NB4 (cell line): Measurements from ENCODE around the gene SNTG2.
"Not testable (repeated sequence)": the region's sequence is repeated elsewhere in the genome, so short reads cannot be mapped to it uniquely, and the experiment has no call there.

ENCODE experiments used
- DNase-seq: peaks from one replicate; pipeline ENCODE4 v3.0.0; 2010; ENCODE audit warnings: low read depth
- H3K4me3 ChIP-seq: one replicate; pipeline ENCODE4 v1.5.1; 2011; ENCODE audit warnings: mild to moderate bottlenecking, low read depth, low read length, moderate library complexity
- CTCF ChIP-seq: IDR thresholded peaks from one replicate; pipeline ENCODE4 v1.5.1; 2012; ENCODE audit warnings: low read depth, low read length
- MAX ChIP-seq: IDR thresholded peaks from 2 replicates; pipeline ENCODE4 v1.6.1; 2011; ENCODE audit warnings: low read depth, low read length
- MYC ChIP-seq: IDR thresholded peaks from 2 replicates; pipeline ENCODE4 v1.6.1; 2011; ENCODE audit warnings: low read depth, low read length
- POLR2A ChIP-seq: IDR thresholded peaks from 2 replicates; pipeline ENCODE4 v1.6.1; 2011; ENCODE audit warnings: mild to moderate bottlenecking; ENCODE audit not compliant: insufficient read length; ENCODE audit errors: extremely low read depth

The SNTG2 gene

GRCh38 chr2:1375794-1376193, 425.1 kb downstream of the SNTG2 start:
- H3K4me3 ChIP-seq: no peak overlapping the region
- DNase-seq: no peak
- TF ChIP-seq POLR2A (no peak), MAX (no peak), CTCF (no peak), MYC (no peak)

- TF ChIP-seq MAX (no peak), MYC (no peak), CTCF (no peak), POLR2A (no peak)
- H3K4me3 ChIP-seq: no peak overlapping the region
- no peak for DNase-seq
These were observed 426.8 kb downstream of the SNTG2 start for GRCh38 chr2:1377473-1377872.

GRCh38 chr2:1378456-1379150, 428.0 kb downstream of the SNTG2 start:
- TF ChIP-seq MYC (no peak), CTCF (no peak), MAX (no peak), POLR2A (no peak)
- DNase-seq: no peak
- H3K4me3 ChIP-seq: no peak overlapping the region

- no peak for DNase-seq
- TF ChIP-seq MAX (no peak), MYC (no peak), POLR2A (no peak), CTCF (no peak)
- H3K4me3 ChIP-seq: no peak overlapping the region
These were observed 431.0 kb downstream of the SNTG2 start for GRCh38 chr2:1381644-1382043.

GRCh38 chr2:1387954-1388725, 437.5 kb downstream of the SNTG2 start:
- not testable (repeated sequence) for H3K4me3 ChIP-seq, DNase-seq

GRCh38 chr2:1390118-1390517, 439.5 kb downstream of the SNTG2 start:
- not testable (repeated sequence) for DNase-seq, H3K4me3 ChIP-seq

- no peak overlapping the region for H3K4me3 ChIP-seq
- TF ChIP-seq MYC (no peak), CTCF (no peak), POLR2A (no peak), MAX (no peak)
- DNase-seq: no peak
These were observed 442.7 kb downstream of the SNTG2 start for GRCh38 chr2:1393321-1393720.
